HG03439 (cell line): Measurements from ENCODE around the gene ZNF462.
"Not testable (repeated sequence)": the region's sequence is repeated elsewhere in the genome, so short reads cannot be mapped to it uniquely, and the experiment has no call there.

Experiments used
- ATAC-seq: cut with Tn5 transposase; IDR thresholded peaks from one replicate; pipeline ENCODE4 v1.9.1; 2021; ENCODE audit warnings: mild to moderate bottlenecking, moderate library complexity; ENCODE audit not compliant: unreplicated experiment

ZNF462 gene

DNA sequence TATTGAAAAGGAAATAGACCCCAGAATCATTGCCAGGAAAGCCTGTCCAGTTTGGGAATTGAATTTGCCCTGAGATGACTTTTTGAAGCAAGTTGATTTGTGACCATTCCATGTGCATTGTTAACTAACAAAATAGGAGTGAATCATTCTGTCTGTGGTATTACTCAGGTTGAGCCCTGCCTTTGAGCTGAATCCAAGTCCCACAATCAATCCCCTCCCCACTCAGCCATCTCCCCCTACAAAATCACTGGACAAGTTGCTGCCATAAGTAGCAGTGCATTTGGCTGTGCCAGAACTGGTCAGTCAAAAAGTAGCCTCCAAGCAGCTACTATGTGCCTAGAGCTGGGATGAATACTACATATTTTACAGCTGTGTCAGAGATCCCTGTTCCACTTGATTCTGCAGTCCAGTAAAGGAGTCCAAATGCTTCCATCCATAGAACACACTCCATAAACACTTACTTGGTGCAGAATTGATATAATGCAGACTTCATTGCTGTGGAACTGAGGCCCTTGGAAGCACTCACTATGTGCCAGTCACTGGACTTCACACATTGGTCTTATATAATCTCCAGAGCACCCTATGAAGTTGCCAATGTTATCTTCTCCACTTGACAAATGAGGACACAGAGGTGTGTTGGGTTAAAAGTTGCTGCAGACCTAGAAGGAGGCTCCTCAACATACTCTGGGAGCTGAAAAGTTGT, 96.1 kb downstream of the ZNF462 start:
- no peak for ATAC-seq

DNA sequence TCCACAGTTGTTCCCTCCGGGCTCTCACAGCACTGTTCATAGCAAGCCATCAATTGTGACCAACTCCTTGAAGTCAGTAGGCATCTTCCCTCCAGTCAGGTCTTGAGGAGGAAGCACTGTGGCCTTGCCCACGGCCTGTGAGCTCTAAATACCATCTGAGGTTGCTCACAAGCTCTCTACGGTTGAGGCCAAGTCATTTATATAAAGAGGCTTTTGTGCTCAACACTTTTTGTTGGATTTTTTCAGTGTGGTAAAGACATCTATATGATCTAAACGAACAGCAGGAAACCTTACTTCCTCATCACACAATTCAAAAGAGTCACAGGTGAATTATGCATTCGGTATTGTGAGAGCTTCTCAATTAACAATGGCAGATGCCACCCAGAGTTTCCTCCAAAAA, 97.3 kb downstream of the ZNF462 start:
- no peak for ATAC-seq

DNA sequence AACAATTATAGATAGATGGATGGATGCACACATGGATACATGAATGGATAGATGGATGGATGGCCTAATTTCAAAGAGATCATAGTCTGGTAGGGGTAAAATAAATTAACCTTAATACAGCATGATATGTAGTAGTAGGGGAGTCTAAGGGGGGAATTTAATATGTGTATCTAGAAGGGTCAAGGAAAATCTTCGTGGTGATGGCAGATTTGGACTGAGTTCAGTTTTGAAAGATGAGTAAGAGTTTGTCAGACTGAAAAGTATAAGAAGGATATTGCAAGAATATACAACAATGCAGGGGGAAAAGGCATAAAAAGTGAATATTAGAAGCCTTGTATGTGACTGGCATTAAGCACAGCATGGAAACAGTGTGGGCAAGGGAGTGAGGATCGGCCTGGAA, 98.7 kb downstream of the ZNF462 start:
- no peak for ATAC-seq

DNA sequence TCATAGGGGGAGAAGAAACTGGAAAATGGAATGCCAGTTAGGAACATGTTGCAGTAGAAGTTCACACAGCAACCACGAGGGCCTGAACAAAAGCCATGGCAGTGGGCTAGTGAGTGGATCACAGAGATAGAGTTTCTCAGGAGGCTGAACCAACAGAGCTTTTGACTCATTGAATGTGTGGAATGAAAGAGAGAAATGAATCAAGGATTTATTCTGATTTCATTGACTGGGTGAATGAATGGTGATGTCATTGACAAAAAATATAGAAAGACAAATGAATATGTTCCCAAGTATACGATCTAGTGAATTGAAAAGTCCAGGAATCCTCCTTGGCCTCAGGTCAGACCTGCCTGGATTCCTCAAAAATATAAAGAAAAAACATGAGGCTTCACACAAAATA, 99.2 kb downstream of the ZNF462 start:
- ATAC-seq: no peak

DNA sequence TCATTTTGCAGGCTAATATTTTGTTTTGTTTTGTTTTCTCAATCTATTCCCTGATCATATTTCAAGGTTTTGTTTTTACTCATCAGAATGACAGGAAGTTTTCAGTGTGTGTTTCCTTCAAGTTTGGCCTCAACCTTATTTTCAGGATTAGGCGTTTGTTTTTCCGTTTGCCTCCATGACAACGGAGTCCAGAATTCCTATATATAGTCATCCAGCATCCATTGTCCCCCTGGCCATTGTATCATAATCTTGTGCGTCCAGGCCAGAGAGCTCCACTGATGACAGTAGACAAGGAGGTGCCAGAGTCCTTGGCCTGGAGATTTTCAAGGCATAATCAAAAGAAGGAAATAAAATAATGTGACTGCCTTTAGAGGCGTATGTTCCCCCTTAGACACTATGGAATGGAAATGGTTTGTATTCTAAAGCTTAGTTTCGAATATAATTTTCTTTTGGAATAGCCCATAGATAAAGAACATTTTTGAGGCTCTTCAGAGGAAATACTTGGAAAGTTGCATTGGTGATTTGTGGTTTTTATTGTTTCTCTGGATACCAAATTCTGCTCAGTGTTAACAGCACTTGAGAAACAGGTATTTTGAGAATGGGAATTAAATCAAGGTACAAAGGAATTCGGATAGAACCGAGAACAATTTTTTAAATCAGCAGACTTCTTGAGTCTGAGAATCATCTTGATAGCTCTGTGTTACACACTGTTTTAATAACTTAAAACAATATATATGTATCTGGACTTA, 99.8 kb downstream of the ZNF462 start:
- no peak for ATAC-seq

DNA sequence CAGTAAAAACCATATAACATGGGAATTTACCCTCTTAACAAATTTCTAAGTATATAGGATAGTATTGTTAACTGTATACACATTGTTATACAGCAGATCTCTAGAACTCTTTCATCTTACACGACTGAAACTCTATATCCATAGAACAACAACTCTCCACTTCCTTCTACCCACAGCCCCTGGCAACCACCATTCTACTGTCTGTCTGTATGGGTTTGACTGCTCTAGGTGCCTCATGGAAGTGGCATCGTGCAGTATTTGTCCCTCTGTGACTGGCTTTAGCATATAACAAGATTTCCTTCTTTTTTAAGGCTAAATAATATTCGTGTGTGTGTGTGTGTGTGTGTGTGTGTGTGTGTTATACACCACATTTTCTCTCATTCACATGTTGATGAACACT, 100.7 kb downstream of the ZNF462 start:
- no peak for ATAC-seq

DNA sequence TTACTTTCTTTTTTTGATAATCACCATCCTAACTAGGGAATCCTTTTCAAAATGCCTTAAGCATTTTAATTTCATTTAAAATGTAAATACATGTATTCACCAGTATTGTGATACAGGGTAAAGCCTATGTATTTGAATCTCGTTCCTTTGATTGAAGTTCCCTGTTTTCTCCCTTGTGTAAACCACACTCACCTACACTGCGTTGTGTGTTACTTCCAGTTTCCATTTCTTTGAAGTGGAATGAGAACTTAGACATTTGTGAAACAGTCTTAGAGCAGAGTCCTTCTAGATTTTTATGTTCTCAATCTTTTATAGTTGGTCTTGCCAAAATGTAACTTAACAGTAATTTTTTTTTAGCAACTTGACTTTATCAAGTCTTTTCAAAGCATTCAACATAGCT, 101.4 kb downstream of the ZNF462 start:
- ATAC-seq: no peak

DNA sequence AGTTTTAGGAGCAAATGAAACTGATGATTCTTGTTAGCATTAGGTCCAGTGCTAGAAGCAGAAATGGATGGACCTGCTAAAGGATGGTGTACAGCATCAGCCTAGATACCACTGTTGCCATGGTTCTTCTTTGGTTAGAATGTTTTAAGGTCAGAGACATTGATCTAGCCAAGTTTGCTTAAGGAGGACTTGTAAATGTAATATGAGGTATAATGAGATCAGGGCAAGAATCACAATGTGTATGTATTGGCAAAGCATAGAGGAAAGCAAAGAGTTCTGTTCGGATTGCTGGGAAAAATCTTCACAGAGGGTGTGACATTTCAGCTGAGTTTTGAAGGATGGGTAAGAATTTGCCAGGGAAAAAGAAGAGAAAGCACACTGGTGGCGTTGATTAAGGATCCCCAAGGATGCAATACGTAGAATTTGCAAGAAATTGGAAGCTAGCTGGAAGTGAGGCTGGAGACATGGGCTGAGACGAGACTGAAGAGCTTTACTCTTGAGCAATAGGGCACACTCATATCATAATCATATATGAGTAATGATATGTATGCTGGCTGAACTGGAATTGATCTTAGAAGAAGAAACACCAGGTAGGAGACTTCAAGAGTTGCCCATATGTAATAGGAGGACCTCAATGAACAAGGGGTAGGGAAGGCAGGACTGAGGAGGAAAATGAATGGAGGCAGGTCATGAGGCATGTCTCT, 102.0 kb downstream of the ZNF462 start:
- ATAC-seq: no peak

DNA sequence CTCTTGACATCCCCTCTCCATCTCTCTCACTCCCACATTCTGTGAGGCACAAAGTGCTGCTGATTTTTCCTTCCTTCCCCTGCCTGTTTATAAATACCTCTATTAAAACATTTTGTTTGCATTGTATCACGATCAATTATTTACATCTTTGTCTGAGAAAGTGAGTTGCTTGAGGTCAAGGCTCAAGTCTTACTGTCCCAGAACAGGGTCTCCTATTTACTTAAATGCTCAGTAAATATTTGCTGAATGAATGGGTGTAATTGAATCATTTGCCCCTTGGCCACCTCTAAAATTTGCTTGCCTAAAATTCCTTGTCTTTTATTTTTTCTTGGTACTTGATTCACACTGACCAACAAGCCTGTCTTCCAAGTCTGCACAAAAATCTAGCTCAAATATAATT, 103.5 kb downstream of the ZNF462 start:
- no peak for ATAC-seq

DNA sequence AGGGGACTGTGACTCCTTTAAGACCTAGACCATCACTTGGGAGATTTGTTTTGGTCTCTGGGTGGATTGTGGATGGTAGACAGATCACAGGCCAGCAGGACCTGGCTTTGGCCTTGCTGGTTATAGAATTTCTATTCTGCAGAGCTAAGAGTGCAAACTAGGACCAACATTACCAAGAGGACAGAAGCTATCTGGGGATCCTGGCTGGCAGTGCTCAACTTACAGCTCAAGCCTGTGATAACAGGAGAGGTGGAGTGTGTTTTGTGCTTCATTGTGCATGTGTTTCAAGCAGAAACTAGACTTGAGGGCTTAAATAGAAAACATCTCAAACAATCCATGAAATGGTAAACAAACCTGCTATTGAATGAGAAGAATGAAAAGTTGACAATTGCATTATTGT, 106.7 kb downstream of the ZNF462 start:
- no peak for ATAC-seq

DNA sequence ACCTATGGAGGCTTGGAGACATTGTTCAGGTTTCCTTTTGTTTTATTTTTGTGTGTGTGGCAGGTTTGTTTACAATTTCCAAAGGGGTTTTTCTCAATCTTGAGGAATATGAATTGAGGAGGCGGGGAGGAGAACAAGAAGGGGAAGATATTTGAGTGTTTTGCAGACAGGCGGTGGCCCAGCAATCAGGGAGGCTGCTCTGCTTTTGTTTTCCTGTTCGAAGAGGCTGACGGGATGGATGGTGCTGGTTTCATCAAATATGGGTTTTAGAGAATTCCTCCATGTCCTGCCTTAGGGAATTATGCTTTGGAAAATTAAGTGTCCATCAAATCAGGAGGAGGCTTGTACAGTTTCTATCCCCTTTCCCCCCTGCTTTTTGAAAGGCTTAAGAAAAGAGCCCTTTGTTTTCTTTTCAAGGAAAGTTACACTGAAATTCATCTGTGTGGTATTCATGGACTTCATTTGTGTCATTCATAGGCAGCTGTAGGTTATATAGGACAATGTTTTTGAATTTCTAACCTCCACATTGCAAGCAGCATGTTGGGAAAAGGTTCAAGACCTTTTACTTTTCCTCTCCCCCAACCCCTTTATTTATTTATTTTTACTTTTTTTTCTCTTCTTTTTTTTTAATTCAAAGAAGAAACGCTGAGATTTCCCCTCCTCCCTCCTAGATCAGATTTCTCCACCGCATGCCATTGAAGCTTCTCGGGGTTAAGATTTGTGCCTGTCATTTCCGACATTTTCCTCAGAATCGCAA, 107.4 kb downstream of the ZNF462 start:
- ATAC-seq: no peak

DNA sequence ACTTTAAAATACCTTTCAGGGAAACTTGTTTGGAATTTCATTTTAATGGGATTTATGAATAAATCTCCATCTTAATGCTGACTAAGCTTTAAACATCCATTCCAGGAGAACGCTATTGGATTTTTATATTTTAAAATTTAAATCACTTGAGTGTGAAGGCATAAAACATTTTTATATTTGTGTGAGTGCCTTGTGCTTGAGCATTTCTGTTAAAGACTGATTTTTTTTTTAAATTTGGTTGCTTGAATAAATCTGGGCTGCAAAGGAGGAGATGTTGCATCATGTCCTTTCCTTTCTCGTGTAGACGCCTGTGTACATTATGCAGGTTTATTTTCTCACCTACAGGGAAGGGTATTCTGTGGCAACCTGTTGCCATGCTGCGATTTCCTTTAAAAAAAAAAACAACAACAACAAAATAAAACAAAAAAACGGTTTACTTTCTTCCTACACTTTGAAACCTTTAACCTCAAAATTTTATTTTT, 108.1 kb downstream of the ZNF462 start:
- no peak for ATAC-seq

DNA sequence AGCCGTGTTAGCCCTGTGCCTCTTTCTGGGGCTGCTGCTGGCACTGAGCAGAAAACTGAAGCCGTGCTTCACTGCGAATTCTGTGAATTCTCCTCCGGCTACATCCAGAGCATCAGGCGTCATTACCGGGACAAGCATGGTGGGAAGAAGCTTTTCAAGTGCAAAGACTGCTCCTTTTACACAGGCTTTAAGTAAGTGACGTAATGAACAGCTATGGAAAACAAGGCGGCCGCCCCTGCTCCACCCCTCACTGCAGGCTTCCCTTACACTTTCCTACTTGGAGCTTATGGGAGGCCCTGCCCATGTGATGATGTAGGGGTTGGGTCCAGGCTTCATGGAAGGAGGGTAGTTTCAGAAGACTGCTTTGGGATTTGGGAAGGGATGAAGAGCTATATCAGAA, 109.1 kb downstream of the ZNF462 start:
- ATAC-seq: no peak

DNA sequence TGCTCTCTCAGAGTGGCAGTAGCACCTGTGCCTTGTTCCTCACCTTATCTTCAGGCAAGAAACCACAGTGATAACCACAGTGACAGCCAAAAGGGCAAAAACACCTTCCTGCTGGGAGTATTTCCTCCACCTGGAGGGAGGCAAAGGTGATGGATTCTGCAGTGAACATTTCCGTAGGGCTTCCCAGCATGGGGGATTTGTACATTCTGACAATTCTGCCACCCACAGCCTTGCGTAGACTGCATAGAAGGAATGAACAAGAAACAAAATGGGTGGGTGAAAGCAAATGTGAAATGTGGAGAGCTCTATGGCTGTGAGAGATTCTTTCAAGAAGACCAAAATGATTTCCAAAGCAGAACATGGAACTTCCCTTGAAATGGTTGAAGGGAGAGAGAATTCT, 111.4 kb downstream of the ZNF462 start:
- no peak for ATAC-seq

DNA sequence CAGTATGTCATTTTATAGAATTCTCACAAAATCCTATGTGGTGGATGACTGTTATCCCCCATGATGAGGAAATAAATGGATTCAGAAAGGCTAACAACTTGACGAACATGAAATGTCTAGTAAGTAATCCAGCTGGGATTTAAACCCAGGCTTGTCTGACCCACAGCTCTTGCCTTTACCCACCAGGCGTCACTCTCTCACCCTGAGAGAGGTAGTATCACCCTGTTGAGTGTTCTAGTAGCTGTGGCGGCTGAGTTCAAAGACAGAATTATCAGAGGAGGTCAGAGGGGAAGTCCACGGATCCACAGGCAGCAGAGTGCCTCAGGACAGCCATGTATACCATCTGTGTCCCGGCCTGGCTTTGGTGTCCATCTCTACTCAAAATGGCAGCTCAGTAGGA, 113.8 kb downstream of the ZNF462 start:
- ATAC-seq: no peak

DNA sequence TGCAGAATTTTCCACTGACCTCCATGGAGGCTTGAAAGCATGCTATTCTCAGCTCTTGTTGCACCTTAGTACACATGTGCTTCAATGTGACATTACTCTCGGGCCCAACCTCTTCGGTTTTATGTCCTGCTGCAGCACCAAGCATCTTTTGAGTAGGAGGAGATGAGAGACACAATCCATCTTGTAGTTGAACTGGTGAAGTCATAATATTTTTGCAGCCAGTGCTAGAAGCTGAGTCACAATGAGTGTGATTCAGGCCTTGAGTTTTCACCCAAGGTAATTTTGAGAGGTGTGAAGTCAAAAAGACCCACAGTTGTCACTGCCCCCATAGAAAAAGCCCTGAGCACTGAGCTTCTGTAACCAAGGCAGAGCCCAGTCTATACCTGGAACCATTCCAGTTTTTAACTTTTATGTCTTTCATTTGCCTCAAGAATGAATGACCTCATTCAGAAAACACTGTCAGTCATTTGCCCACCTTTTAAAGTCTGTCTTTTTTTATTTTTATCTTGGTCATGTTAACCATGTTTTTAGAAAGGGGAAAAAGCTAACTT, 117.7 kb downstream of the ZNF462 start:
- peak; percentile 49 for ATAC-seq

DNA sequence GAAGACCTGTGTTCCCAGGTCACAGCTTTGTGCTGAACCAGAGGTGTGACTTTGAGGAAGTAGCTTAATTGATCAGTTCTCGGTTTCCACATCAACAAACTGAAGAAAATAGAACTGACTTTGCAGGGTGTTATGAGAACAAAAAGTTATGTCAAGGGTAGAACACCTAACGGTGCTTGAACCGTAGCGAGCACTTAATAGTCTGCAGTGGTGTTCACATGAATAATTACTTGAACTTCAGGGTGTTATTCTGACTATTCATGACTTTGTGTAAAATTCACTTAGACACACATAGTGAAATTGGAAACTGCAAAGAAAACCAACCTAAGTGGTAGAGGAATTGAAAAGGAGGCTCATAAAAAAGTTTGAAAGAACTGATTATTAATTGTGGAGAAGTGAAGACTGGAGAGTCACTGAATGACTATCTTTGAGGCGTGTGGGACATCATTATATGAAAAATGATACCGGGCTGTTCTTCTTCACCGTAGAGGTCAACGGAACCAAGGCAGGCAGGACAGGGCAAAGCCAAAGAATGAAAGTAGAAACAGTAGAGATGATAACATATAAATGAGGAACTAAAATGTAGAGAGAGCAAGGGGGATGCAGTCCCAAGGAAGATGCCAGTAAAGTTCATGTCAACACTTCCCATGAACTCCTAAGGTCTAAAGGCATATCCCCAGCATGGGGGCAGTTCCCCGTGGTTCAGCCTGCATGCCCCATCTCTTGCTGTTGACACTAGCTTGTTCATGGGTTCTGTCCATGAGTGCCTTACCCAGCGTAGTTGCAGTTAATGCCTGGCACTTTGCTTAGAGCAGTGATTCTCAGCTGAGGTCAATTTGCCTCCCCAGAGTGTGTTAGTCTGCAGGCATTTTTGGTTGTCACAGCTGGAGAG, 118.7 kb downstream of the ZNF462 start:
- peak; percentile 67 for ATAC-seq

DNA sequence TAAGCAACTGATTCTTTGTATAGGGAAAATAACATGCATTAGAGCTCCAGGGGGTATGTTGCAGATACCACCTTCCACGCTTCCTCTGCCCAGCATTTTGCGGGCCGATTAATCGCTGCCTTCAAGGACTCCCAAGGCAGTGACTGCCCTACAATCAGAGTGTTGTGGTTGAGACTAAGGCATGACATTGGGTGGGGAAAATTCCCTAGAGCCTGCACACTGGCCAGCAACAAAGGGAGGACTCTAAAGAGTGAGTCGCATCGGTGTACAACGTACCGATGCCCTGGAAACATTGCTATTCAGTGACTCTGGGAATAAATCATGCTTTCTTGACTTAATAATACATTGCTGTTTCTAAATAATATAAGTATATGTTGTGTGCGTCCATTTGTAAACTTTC, 119.7 kb downstream of the ZNF462 start:
- no peak for ATAC-seq

DNA sequence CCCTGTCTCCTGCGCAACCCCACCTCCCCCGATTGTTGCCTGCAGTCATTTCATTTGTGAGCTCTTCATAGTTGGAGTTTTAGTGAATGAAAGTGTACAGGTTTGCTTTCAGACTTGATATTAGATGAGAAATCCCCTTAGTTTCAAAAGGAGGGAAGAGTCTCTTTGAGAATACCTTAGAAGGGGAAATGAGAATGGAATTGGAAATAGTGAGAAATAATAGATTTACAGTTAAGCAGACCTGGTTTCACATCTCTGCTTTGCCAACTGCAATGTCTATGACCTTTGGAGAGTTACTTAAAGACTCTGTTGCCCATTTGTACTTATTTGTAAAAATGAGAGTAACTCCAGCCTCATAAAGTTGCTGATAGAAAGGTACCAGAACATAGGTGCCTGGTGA, 120.4 kb downstream of the ZNF462 start:
- no peak for ATAC-seq

DNA sequence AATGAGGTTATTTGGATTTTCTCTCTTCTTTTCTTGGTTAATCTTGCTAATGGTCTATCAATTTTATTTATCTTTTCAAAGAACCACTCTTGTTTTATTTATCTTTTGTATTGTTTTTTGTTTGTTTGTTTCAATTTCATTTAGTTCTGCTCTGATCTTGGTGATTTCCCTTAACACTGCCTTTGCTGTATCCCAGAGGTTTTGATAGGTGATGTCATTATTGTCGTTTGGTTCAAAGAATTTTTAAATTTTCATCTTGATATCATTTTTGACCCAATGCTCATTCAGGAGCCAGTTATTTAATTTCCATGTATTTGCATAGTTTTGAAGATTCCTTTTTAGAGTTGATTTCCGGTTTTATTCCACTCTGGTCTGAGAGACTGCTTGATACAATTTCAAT, 126.9 kb downstream of the ZNF462 start:
- ATAC-seq: not testable (repeated sequence)
